Measurements from ENCODE around the gene EOLA1.
"Not testable (repeated sequence)": the region's sequence is repeated elsewhere in the genome, so short reads cannot be mapped to it uniquely, and the experiment has no call there.

EOLA1 gene

GRCh38 chrX:149517308-149517707 is 23.5 kb upstream of the EOLA1 start:
- no peak for DNase-seq (ENCODE audit: extremely low spot score)
- ChIA-PET POLR2A (no interaction called here), CTCF (no interaction called here)
- no peak for TF ChIP-seq ARNT (IDR thresholded peaks at IDR 0.05)
- TF ChIP-seq ELF4 (IDR thresholded peaks at IDR 0.05) = no peak

- POLR2A ChIA-PET = no interaction called here
- no peak for DNase-seq (ENCODE audit: extremely low spot score)
- TF ChIP-seq BHLHE40 (IDR thresholded peaks at IDR 0.05; ENCODE audit: borderline replicate concordance) = no peak
- TF ChIP-seq NFRKB (IDR thresholded peaks at IDR 0.05) = no peak
- CTCF ChIA-PET = no interaction called here
Measured at GRCh38 chrX:149518236-149518635, 22.6 kb upstream of the EOLA1 start.

- CTCF ChIA-PET = interaction anchor here (2.2 kb wide), 1 partner anchor 9 kb away, joined by 13 read pairs; no protein-coding TSS in a partner anchor
- POLR2A ChIA-PET = interaction anchor here (0.6 kb wide), 1 partner anchor 10 kb away, joined by 3 read pairs; no protein-coding TSS in a partner anchor
- DNase-seq (ENCODE audit: extremely low spot score) = not testable (repeated sequence)
Measured at GRCh38 chrX:149520636-149521277, 20.1 kb upstream of the EOLA1 start.

- no peak for DNase-seq (ENCODE audit: extremely low spot score)
- TF ChIP-seq PKNOX1 (IDR thresholded peaks at IDR 0.05) (no peak), TARDBP (IDR thresholded peaks at IDR 0.05) (no peak), L3MBTL2 (conservative IDR thresholded peaks at IDR 0.05) (no peak), HDGF (IDR thresholded peaks at IDR 0.05; ENCODE audit: borderline replicate concordance) (no peak), CTBP1 (IDR thresholded peaks at IDR 0.05; ENCODE audit: borderline replicate concordance) (no peak), SUZ12 (IDR thresholded peaks at IDR 0.05) (no peak), FOXK2 (IDR thresholded peaks at IDR 0.05) (no peak), SP1 (IDR thresholded peaks at IDR 0.05) (no peak), ARNT (IDR thresholded peaks at IDR 0.05) (no peak), NFRKB (IDR thresholded peaks at IDR 0.05) (no peak)
- ChIA-PET POLR2A (interaction anchor here (0.6 kb wide), 1 partner anchor 9 kb away, joined by 3 read pairs; no protein-coding TSS in a partner anchor), CTCF (interaction anchor here (2.2 kb wide), 1 partner anchor 9 kb away, joined by 13 read pairs; no protein-coding TSS in a partner anchor)
Measured at GRCh38 chrX:149521438-149521837, 19.4 kb upstream of the EOLA1 start.

GRCh38 chrX:149522916-149523315 is 17.9 kb upstream of the EOLA1 start:
- TF ChIP-seq PKNOX1 (IDR thresholded peaks at IDR 0.05) (no peak), ARNT (IDR thresholded peaks at IDR 0.05) (no peak)
- POLR2A ChIA-PET = no interaction called here
- CTCF ChIA-PET = no interaction called here
- DNase-seq (ENCODE audit: extremely low spot score) = no peak

GRCh38 chrX:149525389-149525788 is 15.4 kb upstream of the EOLA1 start:
- CTCF ChIA-PET; DNase-seq (ENCODE audit: extremely low spot score); POLR2A ChIA-PET: not testable (repeated sequence)

GRCh38 chrX:149525903-149526302 is 14.9 kb upstream of the EOLA1 start:
- DNase-seq (ENCODE audit: extremely low spot score); POLR2A ChIA-PET; CTCF ChIA-PET: not testable (repeated sequence)

- POLR2A ChIA-PET; DNase-seq (ENCODE audit: extremely low spot score); CTCF ChIA-PET: not testable (repeated sequence)
Measured at GRCh38 chrX:149526318-149527033, 14.3 kb upstream of the EOLA1 start.

GRCh38 chrX:149527705-149528104 is 13.1 kb upstream of the EOLA1 start:
- TF ChIP-seq SUZ12 (IDR thresholded peaks at IDR 0.05) (no peak), FOXA1 (IDR thresholded peaks at IDR 0.05) (no peak), FOXM1 (IDR thresholded peaks at IDR 0.05; ENCODE audit: borderline replicate concordance) (no peak), TARDBP (IDR thresholded peaks at IDR 0.05) (no peak), ARNT (IDR thresholded peaks at IDR 0.05) (no peak), FOXK2 (IDR thresholded peaks at IDR 0.05) (no peak), ZNF384 (IDR thresholded peaks at IDR 0.05) (no peak), SP1 (IDR thresholded peaks at IDR 0.05) (no peak), L3MBTL2 (conservative IDR thresholded peaks at IDR 0.05) (no peak), BHLHE40 (IDR thresholded peaks at IDR 0.05; ENCODE audit: borderline replicate concordance) (no peak), CTBP1 (IDR thresholded peaks at IDR 0.05; ENCODE audit: borderline replicate concordance) (no peak), ELF4 (IDR thresholded peaks at IDR 0.05) (no peak), NFRKB (IDR thresholded peaks at IDR 0.05) (no peak), HDGF (IDR thresholded peaks at IDR 0.05; ENCODE audit: borderline replicate concordance) (no peak), PKNOX1 (IDR thresholded peaks at IDR 0.05) (no peak), LEF1 (IDR thresholded peaks at IDR 0.05; ENCODE audit: borderline replicate concordance) (no peak)
- CTCF ChIA-PET = interaction anchor here (0.6 to 1.3 kb wide), 3 partner anchors 12 to 42 kb away, joined by 3 to 5 read pairs (median 3); no protein-coding TSS in a partner anchor
- peak; percentile 48 for DNase-seq (ENCODE audit: extremely low spot score)
- POLR2A ChIA-PET = no interaction called here

All from HEK293T (cell line).